ENCODE measurements around the gene TRAF3IP1. TPM values are rescaled to one million over a fixed set of nuclear protein-coding genes. Genes with fewer than 3 reads are reported as not detected.
A peak's percentile ranks its signal among the peaks of the same experiment; 100 is the strongest.

The TRAF3IP1 gene
- total RNA-seq, 3 donors from 2014 or later = 13.3 to 37.5 (median 16.3) TPM

DNA sequence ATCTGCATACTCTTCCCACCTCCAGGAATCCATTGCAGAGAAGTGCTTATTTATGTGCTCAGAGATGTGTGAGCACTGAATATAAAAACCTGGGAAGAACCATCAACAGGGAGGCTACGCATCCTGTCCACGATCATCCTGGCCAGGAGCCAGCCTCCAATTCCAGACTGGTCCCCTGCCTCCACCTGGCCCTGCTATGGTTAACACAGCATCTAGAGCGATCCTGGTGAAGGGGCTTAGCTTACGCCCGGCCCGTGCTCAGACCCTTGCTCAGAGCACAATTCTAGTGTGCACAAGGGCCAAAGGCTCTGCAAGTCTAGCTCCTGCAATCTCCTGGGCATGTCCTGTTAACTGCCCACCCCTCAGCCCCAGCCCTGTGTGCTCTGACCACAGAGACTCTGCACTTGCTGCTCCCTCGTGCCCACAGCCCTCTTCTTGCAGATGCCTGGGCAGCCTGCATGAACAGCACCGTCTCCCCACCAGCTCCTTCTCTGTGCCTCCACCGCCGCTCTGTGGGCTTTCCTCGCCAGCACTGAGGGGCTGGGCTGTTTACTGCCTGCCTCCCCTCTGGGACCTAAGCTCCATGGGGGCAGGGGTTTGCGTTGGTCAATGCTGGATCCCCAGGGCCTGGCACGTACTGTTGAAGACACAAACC is 38.4 kb upstream of the TRAF3IP1 start:
- Histone ChIP-seq H3K4me1 (ENCODE audit: low read depth) (peaks cover 63% of the 10 kb centered on the region), H3K9me3 (no peaks in the 10 kb centered on the region), H3K36me3 (ENCODE audit: low read depth) (no peaks in the 10 kb centered on the region), H3K4me3 (no peak overlapping the region)
- no peak for ATAC-seq
- peak in 2 of 3 donors; percentile 44 to 48 for DNase-seq
- TF ChIP-seq, protein P1, sequence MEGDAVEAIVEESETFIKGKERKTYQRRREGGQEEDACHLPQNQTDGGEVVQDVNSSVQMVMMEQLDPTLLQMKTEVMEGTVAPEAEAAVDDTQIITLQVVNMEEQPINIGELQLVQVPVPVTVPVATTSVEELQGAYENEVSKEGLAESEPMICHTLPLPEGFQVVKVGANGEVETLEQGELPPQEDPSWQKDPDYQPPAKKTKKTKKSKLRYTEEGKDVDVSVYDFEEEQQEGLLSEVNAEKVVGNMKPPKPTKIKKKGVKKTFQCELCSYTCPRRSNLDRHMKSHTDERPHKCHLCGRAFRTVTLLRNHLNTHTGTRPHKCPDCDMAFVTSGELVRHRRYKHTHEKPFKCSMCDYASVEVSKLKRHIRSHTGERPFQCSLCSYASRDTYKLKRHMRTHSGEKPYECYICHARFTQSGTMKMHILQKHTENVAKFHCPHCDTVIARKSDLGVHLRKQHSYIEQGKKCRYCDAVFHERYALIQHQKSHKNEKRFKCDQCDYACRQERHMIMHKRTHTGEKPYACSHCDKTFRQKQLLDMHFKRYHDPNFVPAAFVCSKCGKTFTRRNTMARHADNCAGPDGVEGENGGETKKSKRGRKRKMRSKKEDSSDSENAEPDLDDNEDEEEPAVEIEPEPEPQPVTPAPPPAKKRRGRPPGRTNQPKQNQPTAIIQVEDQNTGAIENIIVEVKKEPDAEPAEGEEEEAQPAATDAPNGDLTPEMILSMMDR (IDR thresholded peaks at IDR 0.05) = no peak
- intact Hi-C loops (cut with DNase I, micrococcal nuclease) = no loop called here

DNA sequence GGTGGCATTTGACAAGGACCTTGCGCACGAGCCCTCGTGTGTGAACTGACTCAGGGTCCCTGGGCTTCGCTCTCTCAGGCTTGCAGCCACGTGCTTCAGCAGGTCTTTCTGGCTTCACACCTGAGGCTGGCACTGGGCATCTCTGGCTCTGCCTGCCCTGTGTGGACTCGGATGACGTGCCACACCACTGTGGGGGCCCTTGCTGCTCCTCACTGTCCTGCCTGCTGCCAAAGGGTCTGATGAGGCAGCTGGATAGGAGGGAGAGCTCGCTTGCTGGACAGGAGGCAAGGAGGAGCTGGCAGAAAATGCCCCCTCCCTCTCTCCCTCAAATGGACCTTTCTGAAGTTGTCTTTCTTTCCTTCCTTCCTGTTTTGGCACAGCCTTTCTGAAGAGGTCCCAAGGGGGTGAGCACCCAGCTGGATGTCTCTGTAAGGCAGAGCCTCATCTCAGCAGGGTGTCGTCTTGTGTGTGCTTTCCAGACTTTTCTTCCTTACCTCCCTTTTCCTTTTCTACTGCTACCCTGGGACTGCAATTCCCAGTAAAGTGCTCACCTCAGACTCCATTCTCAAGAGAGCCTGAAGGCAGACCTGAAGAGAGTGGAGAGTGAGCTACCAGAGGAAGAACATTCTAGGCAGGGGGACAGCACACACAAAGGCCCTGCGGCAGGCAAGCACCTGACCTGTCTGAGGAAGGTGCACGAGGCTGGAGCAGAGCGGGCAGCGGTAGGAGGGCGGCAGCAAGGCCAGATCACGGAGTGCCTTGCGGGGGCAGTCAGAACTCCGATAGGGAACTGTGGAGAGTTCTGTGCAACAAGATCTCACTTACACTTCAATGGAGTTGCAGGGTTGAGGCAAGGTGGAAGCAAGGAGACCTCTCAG is 37.2 kb upstream of the TRAF3IP1 start:
- Histone ChIP-seq H3K36me3 (ENCODE audit: low read depth) (no peaks in the 10 kb centered on the region), H3K9me3 (no peaks in the 10 kb centered on the region), H3K4me3 (no peak overlapping the region), H3K4me1 (ENCODE audit: low read depth) (peaks cover 70% of the 10 kb centered on the region)
- intact Hi-C loops (cut with DNase I, micrococcal nuclease) = no loop called here
- ATAC-seq (no peak), DNase-seq (peak in 2 of 3 donors; percentile 31 to 42)
- TF ChIP-seq, protein P1 (IDR thresholded peaks at IDR 0.05) = no peak

DNA sequence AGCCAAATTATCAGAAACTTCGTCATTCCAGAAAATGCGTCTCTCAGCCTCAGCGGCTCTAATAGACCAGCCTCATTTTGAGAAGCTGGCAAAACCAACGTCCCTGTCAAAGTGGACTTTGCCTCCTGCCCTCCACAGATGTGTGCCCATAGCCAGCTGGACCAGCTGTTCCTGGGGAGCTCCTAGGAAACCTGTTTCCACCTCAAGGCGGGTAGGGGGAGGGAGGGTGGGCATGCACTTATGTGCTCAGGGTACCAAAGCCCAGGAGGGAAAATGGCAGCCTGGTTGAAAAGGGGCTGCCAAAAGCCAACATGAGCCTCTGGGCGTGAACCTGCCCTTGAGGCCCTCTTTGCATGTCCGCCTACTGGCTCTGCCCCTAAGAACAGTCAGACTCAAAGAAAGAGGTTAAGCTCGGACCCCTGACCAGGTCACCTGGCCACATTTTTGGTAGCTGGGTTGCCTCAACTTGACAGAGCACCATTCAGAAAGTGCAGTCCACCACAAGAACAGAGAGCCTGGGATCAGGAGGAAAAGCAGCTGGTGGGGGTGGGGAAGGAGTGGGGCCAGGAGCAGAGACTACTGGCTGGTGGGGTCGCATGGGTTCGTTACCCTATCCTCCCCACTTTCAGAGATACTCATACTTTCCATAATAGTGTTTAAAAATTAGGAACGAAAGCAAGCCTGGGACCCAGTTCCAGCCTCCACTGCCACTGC is 35.4 kb upstream of the TRAF3IP1 start:
- no peaks in the 10 kb centered on the region for H3K36me3 ChIP-seq (ENCODE audit: low read depth)
- TF ChIP-seq, protein P1 (IDR thresholded peaks at IDR 0.05) = no peak
- DNase-seq (peak; percentile 49 to 58 (median 58)), ATAC-seq (no peak)
- H3K4me3 ChIP-seq = no peak overlapping the region
- H3K4me1 ChIP-seq (ENCODE audit: low read depth) = peaks cover 72% of the 10 kb centered on the region
- H3K9me3 ChIP-seq = no peaks in the 10 kb centered on the region
- intact Hi-C loops (cut with DNase I, micrococcal nuclease) = no loop called here

DNA sequence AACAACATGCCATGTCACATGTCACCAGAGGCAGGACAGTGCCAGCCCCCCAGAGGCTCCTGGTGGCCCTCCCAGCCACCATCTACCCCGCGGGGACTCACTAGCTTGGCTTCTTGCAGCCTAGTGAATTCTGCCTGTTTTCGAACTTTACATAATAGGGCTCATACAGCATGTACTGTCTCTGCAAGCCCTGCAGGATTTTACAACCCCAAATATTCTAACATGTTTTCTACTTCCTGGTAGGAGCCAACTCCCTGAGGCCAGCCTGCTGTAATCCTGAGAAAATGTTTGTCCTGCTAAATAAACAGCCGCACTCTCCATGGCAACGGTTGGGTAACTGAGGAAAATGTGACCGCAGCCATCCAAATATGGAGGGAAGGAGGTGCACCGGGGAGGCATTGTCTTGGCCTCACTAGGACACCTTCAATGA is 34.6 kb upstream of the TRAF3IP1 start:
- H3K9me3 ChIP-seq = no peaks in the 10 kb centered on the region
- peaks cover 73% of the 10 kb centered on the region for H3K4me1 ChIP-seq (ENCODE audit: low read depth)
- DNase-seq (peak; percentile 70 to 91 (median 75)), ATAC-seq (peak; percentile 54)
- H3K4me3 ChIP-seq = no peak overlapping the region
- intact Hi-C loops (cut with DNase I, micrococcal nuclease) = no loop called here
- TF ChIP-seq, protein P1 (IDR thresholded peaks at IDR 0.05) = no peak
- H3K36me3 ChIP-seq (ENCODE audit: low read depth) = no peaks in the 10 kb centered on the region

DNA sequence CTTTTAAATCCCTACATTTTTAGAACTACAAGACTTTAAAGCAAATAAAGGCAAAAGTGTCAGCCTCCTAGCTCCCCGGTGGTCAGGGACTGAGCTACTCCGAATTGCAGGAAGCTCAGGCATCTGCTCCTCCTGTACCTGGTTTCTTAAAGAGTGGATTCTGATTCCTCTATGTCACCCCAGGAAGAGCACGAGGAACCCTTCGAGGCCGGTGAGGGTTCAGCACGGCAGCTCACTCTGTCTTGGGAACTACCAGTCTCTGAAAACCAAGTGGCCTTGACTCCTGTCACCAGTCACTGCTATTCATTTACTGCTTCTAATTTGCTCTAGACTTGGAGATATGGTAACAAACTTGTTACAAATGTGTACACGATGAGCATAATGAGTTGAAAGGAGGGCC is 34.2 kb upstream of the TRAF3IP1 start:
- TF ChIP-seq, protein P1 (IDR thresholded peaks at IDR 0.05) = no peak
- Histone ChIP-seq H3K4me3 (no peak overlapping the region), H3K4me1 (ENCODE audit: low read depth) (peaks cover 70% of the 10 kb centered on the region), H3K36me3 (ENCODE audit: low read depth) (no peaks in the 10 kb centered on the region), H3K9me3 (no peaks in the 10 kb centered on the region)
- peak in 1 of 3 donors; percentile 37 for DNase-seq
- intact Hi-C loops (cut with DNase I, micrococcal nuclease) = no loop called here
- no peak for ATAC-seq
